Measurements from ENCODE around the gene PLA2G4C.

Gene PLA2G4C

DNA sequence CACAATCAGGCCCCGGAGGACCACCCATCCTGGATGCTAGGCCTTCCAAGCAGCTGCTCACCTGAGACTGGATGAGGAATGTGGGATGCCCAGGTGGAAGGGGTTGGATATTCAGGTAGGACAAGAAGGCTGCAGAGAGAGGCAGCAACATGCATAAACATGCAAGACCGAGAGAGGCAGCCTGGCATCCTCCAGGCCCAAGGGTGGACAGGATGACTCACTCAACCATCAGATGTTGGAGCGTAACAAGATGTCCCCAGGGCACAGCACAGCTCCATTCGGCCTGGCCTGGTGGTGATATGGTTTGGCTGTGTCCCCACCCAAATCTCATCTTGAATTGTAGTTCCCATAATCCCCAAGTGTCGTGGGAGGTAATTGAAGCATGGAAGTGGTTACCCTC, 56.8 kb downstream of the PLA2G4C start:
- DNase-seq (ENCODE audit: low read depth) = no peak

DNA sequence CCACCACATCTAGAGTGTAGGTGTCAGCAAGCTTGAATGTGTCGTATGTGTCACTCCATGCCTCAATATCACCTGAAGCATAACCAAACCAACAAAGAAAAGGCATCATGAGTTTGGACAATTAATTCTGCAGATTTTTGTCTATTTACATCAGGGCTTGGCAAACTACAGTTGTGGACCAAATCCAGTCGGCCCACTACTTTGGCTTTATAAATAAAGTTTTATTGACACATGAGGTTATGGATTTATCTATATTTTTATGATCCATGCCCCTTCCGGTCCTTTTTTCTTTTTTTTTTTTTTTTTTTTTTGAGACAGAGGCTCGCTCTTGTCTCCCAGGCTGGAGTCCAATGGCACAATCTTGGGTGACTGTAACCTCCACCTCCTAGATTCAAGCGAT, 57.5 kb downstream of the PLA2G4C start:
- no peak for DNase-seq (ENCODE audit: low read depth)

DNA sequence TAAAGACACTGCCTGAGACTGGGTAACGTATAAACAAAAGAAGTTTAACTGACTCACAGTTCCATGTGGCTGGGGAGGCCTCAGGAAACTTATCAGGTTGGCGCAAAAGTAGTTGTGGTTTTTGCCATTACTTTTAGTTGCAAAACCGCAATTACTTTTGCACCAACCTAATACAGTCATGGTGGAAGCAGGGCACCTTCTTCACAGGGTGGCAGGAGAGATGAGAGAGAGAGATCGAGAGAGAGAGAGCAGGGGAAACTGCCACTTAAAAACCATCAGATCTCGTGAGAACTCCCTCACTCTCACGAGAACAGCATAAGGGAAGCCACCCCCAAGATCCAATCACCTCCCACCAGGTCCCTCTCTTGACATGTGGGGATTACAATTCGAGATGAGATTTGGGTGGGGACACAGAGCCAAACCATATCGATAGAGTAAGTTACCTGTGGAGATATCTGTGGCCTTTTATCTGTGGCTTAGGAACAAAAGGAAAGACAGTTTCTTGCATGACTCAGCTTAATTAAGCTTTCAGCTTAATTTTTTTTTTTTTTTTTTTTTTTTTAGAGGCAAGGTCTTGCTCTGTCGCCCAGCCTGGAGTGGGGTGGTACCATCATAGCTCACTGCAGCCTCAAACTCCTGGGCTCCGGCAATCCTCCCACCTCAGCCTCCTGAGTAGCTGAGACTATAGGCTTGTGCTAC, 59.1 kb downstream of the PLA2G4C start:
- no peak for DNase-seq (ENCODE audit: low read depth)

DNA sequence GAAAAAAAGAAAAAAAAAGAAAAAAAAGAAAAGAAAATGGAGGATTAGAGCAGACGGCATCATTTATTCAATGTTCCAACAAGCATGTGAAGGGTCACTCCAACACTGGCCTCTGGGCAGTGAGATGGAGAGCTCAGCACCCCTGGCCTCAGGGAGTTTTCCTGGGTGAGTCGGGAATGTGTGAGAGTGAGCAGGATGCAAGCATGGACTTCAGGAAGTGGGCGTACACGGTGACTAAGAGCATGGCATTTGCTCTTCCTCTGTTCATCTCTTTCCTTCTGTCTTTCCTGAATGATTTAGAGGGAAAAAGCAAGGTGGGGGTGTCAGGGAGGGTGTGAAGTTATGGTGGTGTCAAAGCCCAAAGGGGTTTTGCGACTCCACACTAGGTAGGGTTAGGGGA, 66.1 kb downstream of the PLA2G4C start:
- peak; percentile 8 for DNase-seq (ENCODE audit: low read depth)

DNA sequence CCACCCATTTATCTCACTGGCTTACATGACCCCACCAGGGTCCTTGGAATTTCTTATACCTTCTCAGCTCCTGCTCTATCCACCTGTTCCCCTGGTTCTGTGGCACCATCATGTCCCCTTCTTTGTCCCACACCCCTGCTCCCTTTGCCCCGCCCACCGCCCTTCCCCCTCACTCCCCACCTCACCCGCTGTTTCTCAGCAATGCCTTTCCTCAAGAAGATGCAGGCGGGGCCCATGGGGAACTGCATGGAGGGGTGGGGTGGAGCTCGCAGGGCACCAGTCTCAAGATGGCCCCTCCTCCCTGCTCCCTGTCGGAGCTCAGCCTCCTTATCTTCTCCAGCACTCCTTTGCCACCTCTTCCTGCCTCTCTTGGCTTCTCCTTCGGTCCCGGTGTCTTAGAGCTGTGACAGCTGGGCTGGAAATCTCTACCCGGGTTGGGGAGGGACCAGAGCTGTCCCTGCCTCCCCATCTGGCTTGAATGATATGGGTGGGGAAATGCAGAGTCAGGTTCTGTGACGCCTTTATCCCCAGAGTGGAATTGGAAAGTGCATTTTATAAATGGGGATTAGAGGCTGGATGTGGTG, 66.8 kb downstream of the PLA2G4C start, which contains the start of gene CABP5:
CABP5 (minus strand) TSS at position 405 of the 584 bp plus-strand sequence; CDS start at position 248, 157 bp downstream.
- DNase-seq (ENCODE audit: low read depth) = no peak

DNA sequence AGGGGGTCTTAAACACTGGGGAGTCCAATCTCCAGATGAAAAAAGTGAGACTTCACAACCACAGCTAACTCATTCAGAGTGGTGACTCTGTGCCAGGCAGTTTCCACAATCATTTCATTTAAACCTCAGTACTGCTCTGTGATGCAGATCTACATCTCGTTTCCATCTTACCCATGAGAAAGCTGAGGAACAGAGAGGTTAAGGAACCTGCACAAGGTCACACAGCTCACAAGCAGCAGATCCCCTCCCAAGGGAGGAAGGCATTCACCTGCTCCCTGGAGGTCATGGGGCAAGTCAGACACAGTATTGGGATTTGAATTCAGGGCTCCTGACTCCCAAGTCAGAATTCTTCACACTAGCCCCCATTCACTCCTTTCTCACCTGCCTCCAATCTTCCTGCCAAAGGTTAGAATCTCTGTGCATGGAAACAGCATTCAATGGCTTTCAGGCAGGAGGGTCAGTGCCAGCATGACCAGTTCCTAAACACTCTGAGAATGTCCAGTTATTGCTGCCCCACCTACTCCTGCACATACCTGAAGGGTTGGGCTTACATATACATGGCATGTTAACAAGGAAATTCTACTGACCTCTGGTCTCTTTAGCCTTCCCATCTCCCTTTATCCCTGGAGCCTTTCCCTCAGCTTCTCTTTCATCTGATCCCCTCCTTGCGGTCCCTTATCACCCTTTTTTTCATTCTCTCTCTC, 68.6 kb downstream of the PLA2G4C start:
- DNase-seq (ENCODE audit: low read depth) = no peak

DNA sequence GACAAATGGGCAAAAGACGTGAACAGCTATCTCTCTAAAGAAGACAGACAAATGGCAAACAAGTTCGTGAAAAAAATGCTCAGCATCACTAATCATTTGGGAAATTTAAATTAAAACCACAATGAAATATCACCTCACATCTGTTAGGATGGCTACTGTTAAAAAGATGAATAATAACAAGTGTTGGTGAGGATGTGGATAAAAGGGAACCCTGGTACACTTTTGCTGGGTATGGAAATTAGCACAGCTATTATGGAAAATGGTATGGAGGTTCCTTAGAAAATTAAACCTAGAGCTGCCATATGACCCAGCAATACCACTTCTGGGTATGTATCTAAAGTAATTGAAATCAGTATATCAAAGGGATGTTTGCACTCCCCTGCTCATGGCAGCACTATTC, 73.9 kb downstream of the PLA2G4C start:
- DNase-seq (ENCODE audit: low read depth) = no peak

DNA sequence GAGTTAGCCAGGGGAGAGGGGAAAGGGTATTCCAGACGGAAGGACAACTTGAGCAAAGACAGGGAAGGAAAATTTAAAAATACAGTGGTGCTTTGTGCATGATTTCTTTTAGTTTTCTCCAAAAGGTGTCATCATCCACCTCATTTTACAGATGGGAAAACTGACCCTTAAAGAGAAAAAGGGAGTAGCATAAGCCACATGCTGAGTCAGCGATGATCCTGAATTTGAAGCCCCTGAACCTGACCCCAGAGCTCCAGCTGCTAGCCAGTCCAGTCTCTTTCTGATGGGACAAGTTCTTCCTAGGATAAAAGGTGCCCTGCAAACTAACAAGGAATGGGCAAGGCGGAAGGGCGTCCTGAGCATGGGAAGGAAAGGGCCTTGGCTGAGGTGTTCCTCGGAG, 77.0 kb downstream of the PLA2G4C start:
- DNase-seq (ENCODE audit: low read depth) = no peak

DNA sequence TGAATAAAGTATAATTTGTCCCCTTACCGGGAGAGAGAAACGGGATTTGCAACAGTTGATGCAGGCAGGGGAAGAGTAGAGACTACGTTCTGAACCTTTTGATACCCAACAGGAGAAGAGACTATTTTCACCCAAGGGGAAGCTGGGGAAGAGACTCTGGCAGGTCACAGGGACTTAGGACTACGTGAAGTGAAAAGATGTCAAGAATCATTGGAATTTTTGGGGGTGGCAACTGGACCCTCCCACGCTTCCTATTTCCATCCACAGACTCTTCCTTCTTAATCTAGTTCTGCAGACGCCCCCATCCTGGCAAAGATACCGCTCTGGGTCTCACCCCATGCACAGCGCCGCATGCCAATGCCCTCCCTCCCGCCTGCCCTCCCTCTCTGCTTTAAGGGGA, 80.5 kb downstream of the PLA2G4C start:
- DNase-seq (ENCODE audit: low read depth) = no peak

DNA sequence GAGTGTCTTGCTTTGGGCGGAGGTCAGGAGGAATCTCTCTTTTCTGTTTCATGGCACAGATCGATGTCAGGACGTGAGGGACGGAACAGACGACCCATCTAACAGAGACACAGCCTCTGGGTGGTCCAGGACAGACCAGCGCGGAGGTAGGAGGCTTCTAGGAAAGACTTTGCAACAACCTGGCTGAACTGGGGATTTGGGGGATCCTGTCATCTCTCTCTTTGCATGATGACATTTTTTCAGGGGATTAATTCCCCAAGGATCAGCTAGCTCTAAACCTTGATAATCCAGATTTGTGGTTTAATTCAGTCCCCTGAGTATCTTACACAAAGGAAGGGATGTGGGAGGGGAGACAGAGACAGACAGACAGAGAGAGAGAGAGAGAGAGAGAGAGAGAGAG, 81.2 kb downstream of the PLA2G4C start:
- no peak for DNase-seq (ENCODE audit: low read depth)

DNA sequence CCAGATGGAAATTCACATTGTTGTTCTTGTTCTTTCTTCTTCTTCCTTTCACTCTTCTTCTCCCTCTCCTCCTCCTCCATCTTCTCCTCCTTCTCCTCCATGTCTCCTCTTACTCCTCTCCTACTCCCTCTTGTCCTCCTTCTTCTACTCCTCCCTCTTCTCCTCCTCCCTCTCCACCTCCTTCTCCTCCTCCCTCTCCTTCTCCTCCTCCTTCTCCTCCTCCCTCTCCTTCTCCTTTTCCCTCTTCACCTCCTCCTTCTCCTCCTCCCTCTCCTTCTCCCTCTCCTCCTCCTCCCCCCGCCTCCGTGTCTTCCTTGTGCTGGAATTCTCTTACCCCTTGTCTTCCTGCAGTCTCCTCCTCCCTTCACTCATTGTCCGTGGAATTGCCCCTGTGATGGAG, 85.1 kb downstream of the PLA2G4C start:
- no peak for DNase-seq (ENCODE audit: low read depth)

DNA sequence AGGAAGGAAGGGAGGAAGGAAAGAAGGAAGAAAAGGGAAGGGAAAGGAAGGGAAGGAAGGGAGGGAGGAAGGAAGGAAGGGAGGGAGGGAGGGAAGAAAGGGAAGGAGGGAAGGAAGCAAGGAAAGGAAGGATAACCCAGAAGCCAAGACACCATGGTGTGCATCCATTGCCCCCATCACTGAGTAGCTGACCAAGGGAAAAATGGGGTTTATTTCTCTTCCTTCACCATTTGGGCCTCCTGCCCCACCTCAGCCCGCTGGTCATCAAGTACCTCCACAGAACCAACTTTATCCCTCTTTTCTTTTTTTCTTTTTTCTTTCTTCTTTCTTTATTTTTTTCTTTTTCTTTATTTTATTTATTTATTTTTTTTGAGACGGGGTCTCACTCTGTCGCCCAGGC, 87.1 kb downstream of the PLA2G4C start:
- no peak for DNase-seq (ENCODE audit: low read depth)

DNA sequence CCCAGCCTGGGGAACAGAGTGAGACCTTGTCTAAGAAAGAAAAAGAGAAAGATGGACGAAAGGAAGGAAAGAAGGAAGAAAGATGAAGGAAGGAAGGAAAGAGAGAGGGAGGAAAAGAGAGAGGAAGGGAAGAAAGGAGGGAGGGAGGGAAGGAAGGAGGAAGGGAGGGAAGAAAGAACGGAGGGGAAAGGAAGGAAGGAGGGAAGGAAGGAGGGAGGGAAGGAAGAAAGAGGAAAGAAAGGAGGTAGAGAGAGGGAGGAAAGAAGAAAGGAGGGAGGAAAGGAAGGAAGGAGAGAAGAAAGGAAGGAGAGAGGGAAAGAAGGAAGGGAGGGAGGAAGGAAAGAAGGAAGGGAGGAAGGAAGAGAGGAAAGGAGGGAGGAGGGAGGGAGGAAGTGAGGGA, 87.6 kb downstream of the PLA2G4C start:
- DNase-seq (ENCODE audit: low read depth) = no peak

DNA sequence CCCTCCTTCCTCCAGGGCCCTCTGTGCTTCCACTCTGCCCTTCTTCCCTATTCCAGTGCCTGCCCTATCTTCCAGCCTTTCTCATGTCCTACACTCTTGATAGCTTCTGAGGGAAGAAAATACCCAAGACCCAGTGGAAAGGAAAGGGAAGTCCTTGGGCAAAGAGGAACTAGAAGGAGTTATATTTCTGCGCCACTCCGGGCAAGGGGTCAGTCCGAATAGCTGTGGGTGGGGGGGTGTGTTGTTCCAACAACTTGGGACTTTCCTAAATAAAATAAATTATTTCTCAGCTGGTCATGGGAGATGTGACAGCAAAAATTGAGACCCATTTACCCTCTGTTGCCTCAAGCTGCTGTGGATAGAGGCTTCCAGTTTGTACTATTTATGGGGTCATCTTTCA, 89.9 kb downstream of the PLA2G4C start:
- no peak for DNase-seq (ENCODE audit: low read depth)

DNA sequence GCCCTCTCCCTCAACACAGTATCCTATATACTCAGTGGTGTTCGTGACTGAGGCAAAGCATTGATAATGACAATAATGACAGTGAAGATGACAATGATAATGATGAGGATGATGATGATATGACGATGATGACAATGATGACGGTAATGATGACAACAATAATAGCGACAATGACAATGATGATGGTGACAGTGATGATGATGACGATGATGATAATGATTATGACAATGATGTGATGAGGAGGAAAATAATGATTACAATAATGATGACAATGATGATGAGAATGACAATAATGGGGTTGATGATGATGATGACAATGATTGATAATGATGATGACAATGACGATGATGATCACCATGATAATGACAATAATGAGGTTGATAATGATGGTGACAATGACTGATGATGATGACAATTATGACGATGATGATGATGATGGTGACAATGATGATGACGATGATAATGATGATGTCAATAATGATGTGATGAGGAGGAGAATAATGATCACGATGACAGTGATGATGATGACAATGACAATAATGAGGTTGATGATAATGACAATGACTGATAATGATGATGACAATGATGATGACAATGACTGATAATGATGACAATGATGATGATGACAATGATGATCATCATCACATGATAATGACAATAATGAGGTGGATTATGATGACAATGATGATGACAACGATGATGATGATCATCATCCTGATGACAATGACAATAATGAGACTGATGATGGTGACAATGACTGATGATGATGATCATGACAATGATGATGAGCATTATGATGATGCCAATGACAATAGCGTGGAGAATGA, 99.5 kb downstream of the PLA2G4C start:
- DNase-seq (ENCODE audit: low read depth) = no peak

DNA sequence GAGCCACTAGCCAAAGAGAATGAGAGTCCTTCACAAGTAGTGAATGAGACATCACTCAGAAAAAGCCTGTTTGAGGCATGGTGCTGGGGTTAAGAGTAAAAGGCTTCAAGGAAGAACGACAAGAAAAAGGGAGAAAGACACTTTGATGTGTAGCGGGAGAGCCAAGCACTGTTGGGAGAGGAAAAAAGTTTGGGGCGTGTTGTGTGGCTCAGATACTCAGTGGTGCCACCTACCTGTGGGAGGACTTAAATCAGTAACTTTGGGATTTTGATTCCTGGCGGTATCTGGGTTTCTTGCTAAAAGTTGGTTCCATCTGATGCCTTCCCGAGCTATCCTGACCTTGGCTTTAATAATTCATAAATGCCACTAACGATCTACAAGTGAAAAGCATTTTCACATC, 103.9 kb downstream of the PLA2G4C start:
- peak; percentile 3 for DNase-seq (ENCODE audit: low read depth)

DNA sequence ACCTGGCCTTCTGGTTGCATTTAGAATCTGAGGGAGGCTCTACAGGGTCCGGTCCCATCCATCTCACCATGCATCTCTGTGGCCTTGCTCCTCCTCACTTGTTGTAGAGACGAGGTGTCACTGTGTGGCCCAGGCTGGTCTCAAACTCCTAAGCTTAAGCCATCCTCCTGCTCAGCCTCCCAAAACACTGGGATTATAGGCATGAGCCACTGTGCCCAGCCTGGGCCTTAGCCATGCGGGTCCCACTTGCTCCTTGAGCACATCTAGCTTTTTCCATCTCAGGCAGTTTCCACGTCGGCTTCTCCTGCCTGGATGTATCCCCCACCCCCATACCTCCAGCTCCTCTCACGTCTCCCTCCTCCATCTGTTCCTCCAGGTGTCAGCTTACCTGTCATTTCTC, 106.4 kb downstream of the PLA2G4C start:
- DNase-seq (ENCODE audit: low read depth) = no peak

DNA sequence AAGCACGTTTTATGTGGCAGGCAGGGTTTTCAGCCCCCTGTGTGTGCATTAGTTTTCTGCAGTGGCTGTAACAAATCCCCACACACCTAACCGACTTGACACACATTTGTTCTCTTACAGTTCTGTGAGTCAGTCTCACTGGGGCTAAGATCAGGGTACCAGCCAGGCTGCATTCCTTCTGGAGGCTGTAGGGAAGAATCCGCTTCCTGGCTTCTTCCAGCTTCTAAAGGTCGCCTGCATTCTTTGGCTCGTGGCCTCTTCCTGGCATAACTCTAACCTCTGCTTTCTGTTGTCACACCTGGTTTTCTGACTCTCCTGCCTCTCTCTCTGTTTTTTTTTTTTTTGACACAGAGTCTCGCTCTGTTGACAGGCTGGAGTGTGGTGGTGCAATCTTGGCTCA, 109.8 kb downstream of the PLA2G4C start:
- no peak for DNase-seq (ENCODE audit: low read depth)

DNA sequence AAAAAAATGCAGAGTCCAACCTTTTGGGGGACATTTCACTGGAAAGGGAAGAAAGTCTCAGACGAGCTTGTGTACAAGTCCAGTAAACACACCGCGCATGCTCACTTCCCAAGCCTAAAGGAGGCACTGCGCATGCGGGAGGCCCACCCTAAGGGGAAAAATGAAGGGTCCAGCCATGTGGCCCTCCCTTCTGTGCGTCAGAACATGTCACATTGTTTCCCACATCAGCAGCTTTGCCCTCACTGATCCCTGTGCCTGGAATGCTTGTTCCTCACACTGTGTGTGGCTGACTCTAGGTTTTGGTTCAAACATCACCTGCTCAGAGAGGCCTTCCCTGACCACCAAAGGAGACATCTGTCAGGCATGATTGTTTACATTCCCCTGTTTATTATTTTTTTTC, 111.8 kb downstream of the PLA2G4C start:
- DNase-seq (ENCODE audit: low read depth) = no peak

Measured in iris pigment epithelial cell (primary cell).